SK-N-MC (cell line): ENCODE results near the gene GRIK3.
"Not testable (repeated sequence)": the region's sequence is repeated elsewhere in the genome, so short reads cannot be mapped to it uniquely, and the experiment has no call there.

ENCODE experiments used
- DNase-seq: peaks from one replicate; pipeline ENCODE4 v3.0.0-alpha.2; 2011; ENCODE audit warnings: low read depth, low spot score
- H3K27ac ChIP-seq: fragments of 200-600 bp; sonication (generic); 2 replicates; pipeline ENCODE4 v1.5.1; 2016; ENCODE audit warnings: mixed run types
- H3K36me3 ChIP-seq: fragments of 200-600 bp; sonication (generic); 2 replicates; pipeline ENCODE4 v1.6.1; 2017; ENCODE audit warnings: antibody characterized with exemption, low read length, mixed read lengths; ENCODE audit not compliant: insufficient read depth
- H3K4me3 ChIP-seq: fragments of 200-600 bp; sonication (generic); 2 replicates; pipeline ENCODE4 v1.5.1; 2016
- H3K9ac ChIP-seq: fragments of 200-600 bp; sonication (generic); 2 replicates; pipeline ENCODE4 v1.8.0; 2017; ENCODE audit warnings: mixed run types, mixed read lengths; ENCODE audit not compliant: insufficient read length
- H3K9me3 ChIP-seq: fragments of 200-600 bp; sonication (generic); 2 replicates; pipeline ENCODE4 v1.6.1; 2017; ENCODE audit warnings: low read depth, mild to moderate bottlenecking, antibody characterized with exemption, low read length, moderate library complexity, mixed read lengths
- EZH2 ChIP-seq: fragments of 200-600 bp; sonication (generic); IDR thresholded peaks from one replicate; pipeline ENCODE4 v1.6.1; 2017; ENCODE audit warnings: antibody characterized with exemption
- FOXP2 ChIP-seq: optimal IDR thresholded peaks from 2 replicates; pipeline ENCODE3; 2011; ENCODE audit warnings: mild to moderate bottlenecking, moderate library complexity; ENCODE audit not compliant: insufficient read depth; ENCODE audit errors: extremely low read length, control extremely low read depth
- POLR2AphosphoS5 ChIP-seq: IDR thresholded peaks from 2 replicates; pipeline ENCODE4 v1.6.1; 2012; ENCODE audit warnings: mild to moderate bottlenecking, low read depth, low read length, borderline replicate concordance

GRIK3 gene

GRCh38 chr1:36900128-36900527, 134.2 kb downstream of the GRIK3 start:
- Histone ChIP-seq H3K36me3 (no peaks in the 10 kb centered on the region; the same call in 1 of the 2 replicates), H3K4me3 (no peak overlapping the region), H3K9me3 (peaks cover 4% of the 10 kb centered on the region; the same call in 1 of the 2 replicates), H3K9ac (no peak overlapping the region), H3K27ac (no peak overlapping the region)
- TF ChIP-seq POLR2AphosphoS5 (no peak), FOXP2 (no peak), EZH2 (no peak)
- no peak for DNase-seq

- not testable (repeated sequence) for DNase-seq, H3K9me3 ChIP-seq
These were observed 136.5 kb downstream of the GRIK3 start for GRCh38 chr1:36897813-36898212.

GRCh38 chr1:36894824-36895223, 139.5 kb downstream of the GRIK3 start:
- Histone ChIP-seq H3K4me3 (no peak overlapping the region), H3K9ac (no peak overlapping the region), H3K27ac (no peak overlapping the region), H3K9me3 (peaks cover 4% of the 10 kb centered on the region; the same call in 1 of the 2 replicates), H3K36me3 (peaks cover 5% of the 10 kb centered on the region; the same call in 1 of the 2 replicates)
- no peak for DNase-seq
- TF ChIP-seq FOXP2 (no peak), EZH2 (no peak), POLR2AphosphoS5 (no peak)

More at GRCh38 chr1:36897813-36898212, 136.5 kb downstream of the GRIK3 start:
- H3K4me3 ChIP-seq, H3K36me3 ChIP-seq, H3K9ac ChIP-seq, H3K27ac ChIP-seq: not testable (repeated sequence)

- TF ChIP-seq FOXP2 (no peak), EZH2 (no peak), POLR2AphosphoS5 (no peak)
- Histone ChIP-seq H3K9me3 (no peaks in the 10 kb centered on the region), H3K27ac (no peak overlapping the region), H3K4me3 (no peak overlapping the region), H3K9ac (no peak overlapping the region), H3K36me3 (peaks cover 6% of the 10 kb centered on the region; the same call in 1 of the 2 replicates)
- no peak for DNase-seq
These were observed 143.5 kb downstream of the GRIK3 start for GRCh38 chr1:36890776-36891175.

- Histone ChIP-seq H3K4me3 (no peak overlapping the region), H3K9ac (no peak overlapping the region), H3K27ac (no peak overlapping the region), H3K9me3 (no peaks in the 10 kb centered on the region), H3K36me3 (peaks cover 17% of the 10 kb centered on the region)
- no peak for TF ChIP-seq FOXP2
- no peak for TF ChIP-seq POLR2AphosphoS5
- TF ChIP-seq EZH2, result no peak
- DNase-seq, result no peak
These were observed 144.7 kb downstream of the GRIK3 start for GRCh38 chr1:36889478-36890226.

- peaks cover 23% of the 10 kb centered on the region for H3K36me3 ChIP-seq
- no peak for DNase-seq
- no peak overlapping the region for H3K9ac ChIP-seq
- H3K27ac ChIP-seq, result no peak overlapping the region
- H3K9me3 ChIP-seq, result no peaks in the 10 kb centered on the region
- TF ChIP-seq POLR2AphosphoS5 (no peak), FOXP2 (no peak), EZH2 (no peak)
- no peak overlapping the region for H3K4me3 ChIP-seq
These were observed 145.4 kb downstream of the GRIK3 start for GRCh38 chr1:36888811-36889477.

GRCh38 chr1:36885540-36886357, 148.6 kb downstream of the GRIK3 start:
- no peak for DNase-seq
- no peaks in the 10 kb centered on the region for H3K9me3 ChIP-seq
- no peak overlapping the region for H3K9ac ChIP-seq
- H3K27ac ChIP-seq, result no peak overlapping the region
- H3K36me3 ChIP-seq, result peaks cover 44% of the 10 kb centered on the region
- no peak overlapping the region for H3K4me3 ChIP-seq
- no peak for TF ChIP-seq EZH2
- no peak for TF ChIP-seq POLR2AphosphoS5
- TF ChIP-seq FOXP2, result no peak

- no peak for DNase-seq
- TF ChIP-seq EZH2 (no peak), POLR2AphosphoS5 (no peak), FOXP2 (no peak)
- Histone ChIP-seq H3K9ac (no peak overlapping the region), H3K27ac (no peak overlapping the region), H3K36me3 (peaks cover 48% of the 10 kb centered on the region), H3K4me3 (no peak overlapping the region), H3K9me3 (no peaks in the 10 kb centered on the region)
These were observed 149.5 kb downstream of the GRIK3 start for GRCh38 chr1:36884801-36885200.
